SK-N-MC (cell line): ENCODE results near the gene GTF2F2.
"Not testable (repeated sequence)": the region's sequence is repeated elsewhere in the genome, so short reads cannot be mapped to it uniquely, and the experiment has no call there.

ENCODE experiments used
- EZH2 ChIP-seq: fragments of 200-600 bp; sonication (generic); IDR thresholded peaks from one replicate; pipeline ENCODE4 v1.6.1; 2017; ENCODE audit warnings: antibody characterized with exemption
- POLR2AphosphoS5 ChIP-seq: IDR thresholded peaks from 2 replicates; pipeline ENCODE4 v1.6.1; 2012; ENCODE audit warnings: mild to moderate bottlenecking, low read depth, low read length, borderline replicate concordance

GRCh38 chr13:45244736-45245135 lies 124.4 kb downstream of the GTF2F2 start:
- not testable (repeated sequence) for TF ChIP-seq EZH2, POLR2AphosphoS5
